Neutrophil (primary cell): ENCODE measurements around the gene AMDHD2.
A peak's percentile ranks its signal among the peaks of the same experiment; 100 is the strongest.

Experiments
- H3K27ac ChIP-seq: fragments of 200-600 bp; sonication (generic); 2 replicates; pipeline ENCODE4 v1.5.1; 2016; ENCODE audit warnings: mild to moderate bottlenecking, moderate library complexity
- H3K27me3 ChIP-seq: fragments of 200-600 bp; sonication (generic); 2 replicates; pipeline ENCODE4 v1.6.0; 2016; ENCODE audit warnings: mild to moderate bottlenecking
- H3K36me3 ChIP-seq: fragments of 200-600 bp; sonication (generic); 2 replicates; pipeline ENCODE4 v1.5.1; 2017
- H3K4me1 ChIP-seq, 2 experiments: fragments of 200-600 bp in 1 of 2; sonication (generic) in 1 of 2; 1 replicate in 1 of 2; 2 replicates in 1 of 2; pipeline versions ENCODE4 v1.5.1 to v1.6.1; 2013 to 2016; ENCODE audit warnings: low read depth in 1 of 2, low read length in 1 of 2, mild to moderate bottlenecking in 1 of 2, moderate library complexity in 1 of 2; ENCODE audit not compliant: control insufficient read depth in 1 of 2, insufficient read depth in 1 of 2
- H3K4me3 ChIP-seq, 2 experiments: fragments of 200-600 bp in 1 of 2; sonication (generic) in 1 of 2; 1 replicate in 1 of 2; 2 replicates in 1 of 2; pipeline ENCODE4 v1.5.1; 2013 to 2016; ENCODE audit warnings: low read depth in 1 of 2, low read length in 1 of 2, mild to moderate bottlenecking in 1 of 2, moderate library complexity in 1 of 2
- H3K9me3 ChIP-seq: fragments of 200-600 bp; sonication (generic); 2 replicates; pipeline ENCODE4 v1.5.1; 2016
- TF ChIP-seq, protein P1 (sequence below): fragments of 200-600 bp; sonication (generic); IDR thresholded peaks from 2 replicates; pipeline ENCODE4 v1.5.1; 2016; ENCODE audit warnings: antibody characterized with exemption

The AMDHD2 gene

DNA sequence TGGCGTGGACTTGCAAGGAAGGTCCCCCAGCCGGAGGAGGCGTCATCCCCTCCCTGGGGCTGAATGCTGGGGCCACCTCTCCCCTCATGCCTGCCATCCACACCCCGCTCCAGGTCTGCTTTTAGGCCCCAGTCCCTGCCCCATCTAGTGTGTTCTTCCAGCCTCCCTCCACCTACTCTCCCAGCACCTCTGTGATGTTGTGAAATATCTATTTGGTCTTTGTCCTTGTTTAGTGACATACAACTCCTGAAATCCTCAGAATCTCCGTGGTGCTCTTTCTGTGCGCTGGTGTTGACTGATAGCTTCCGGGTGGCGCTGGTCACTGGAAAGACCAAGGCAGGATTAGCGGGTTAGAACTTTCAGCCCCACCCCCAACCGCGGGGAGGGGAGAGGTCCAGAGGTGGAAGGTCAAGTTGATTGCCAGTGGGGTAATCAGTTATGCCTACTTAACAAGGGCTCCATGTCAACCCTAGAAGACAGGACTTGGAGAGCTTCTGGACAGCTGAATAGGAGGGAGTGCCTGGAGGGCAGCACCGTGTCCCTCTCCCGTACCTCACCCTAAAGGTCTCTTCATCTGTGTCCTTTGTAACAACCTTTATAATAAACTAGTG lies 35.2 kb upstream of the AMDHD2 start:
- no peak overlapping the region for H3K4me3 ChIP-seq
- TF ChIP-seq, protein P1, sequence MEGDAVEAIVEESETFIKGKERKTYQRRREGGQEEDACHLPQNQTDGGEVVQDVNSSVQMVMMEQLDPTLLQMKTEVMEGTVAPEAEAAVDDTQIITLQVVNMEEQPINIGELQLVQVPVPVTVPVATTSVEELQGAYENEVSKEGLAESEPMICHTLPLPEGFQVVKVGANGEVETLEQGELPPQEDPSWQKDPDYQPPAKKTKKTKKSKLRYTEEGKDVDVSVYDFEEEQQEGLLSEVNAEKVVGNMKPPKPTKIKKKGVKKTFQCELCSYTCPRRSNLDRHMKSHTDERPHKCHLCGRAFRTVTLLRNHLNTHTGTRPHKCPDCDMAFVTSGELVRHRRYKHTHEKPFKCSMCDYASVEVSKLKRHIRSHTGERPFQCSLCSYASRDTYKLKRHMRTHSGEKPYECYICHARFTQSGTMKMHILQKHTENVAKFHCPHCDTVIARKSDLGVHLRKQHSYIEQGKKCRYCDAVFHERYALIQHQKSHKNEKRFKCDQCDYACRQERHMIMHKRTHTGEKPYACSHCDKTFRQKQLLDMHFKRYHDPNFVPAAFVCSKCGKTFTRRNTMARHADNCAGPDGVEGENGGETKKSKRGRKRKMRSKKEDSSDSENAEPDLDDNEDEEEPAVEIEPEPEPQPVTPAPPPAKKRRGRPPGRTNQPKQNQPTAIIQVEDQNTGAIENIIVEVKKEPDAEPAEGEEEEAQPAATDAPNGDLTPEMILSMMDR: no peak
- no peaks in the 10 kb centered on the region for H3K36me3 ChIP-seq
- no peaks in the 10 kb centered on the region for H3K9me3 ChIP-seq
- no peak overlapping the region for H3K27ac ChIP-seq
- H3K4me1 ChIP-seq: peaks cover 16 to 21% of the 10 kb centered on the region in 2 experiments
- peaks cover 14% of the 10 kb centered on the region for H3K27me3 ChIP-seq

DNA sequence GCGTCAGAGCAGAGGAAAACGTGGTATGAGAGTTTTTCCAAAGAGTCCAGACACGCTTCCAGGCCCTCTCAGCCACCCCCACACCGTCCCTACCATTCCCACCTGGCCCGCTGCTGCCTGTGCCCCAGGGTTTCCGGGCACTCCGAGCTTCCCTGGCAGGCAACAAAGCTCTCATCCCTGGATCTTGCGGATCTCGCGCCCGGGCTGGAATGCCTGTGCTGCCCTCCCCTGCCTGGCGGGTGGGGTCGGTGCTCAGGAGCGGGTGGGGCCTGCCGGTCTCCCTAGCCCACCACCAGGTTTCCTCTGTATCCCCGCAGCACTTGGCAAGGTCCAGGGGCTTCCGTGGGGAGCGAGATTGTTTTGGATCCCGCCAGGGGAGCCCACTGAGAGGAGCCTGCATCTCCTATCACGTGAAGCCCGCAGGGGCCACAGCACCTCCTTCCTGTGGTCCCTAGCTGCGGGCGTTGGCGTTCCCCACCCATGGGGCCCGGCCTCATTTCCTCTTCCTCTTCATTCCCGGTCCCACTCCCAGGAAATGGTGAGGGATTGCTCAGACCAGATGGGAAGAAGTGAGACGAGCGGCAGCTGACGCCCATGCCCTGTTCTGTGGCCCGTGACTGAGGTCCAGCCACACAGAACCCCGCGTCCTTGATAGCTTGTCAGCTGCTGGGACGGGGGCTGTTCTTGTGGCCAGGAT lies 34.2 kb upstream of the AMDHD2 start:
- no peak overlapping the region for H3K4me3 ChIP-seq
- peaks cover 16 to 21% of the 10 kb centered on the region in 2 experiments for H3K4me1 ChIP-seq
- TF ChIP-seq, protein P1: no peak
- H3K36me3 ChIP-seq: no peaks in the 10 kb centered on the region
- no peak overlapping the region for H3K27ac ChIP-seq
- H3K27me3 ChIP-seq: peaks cover 14% of the 10 kb centered on the region
- H3K9me3 ChIP-seq: no peaks in the 10 kb centered on the region

GRCh38 chr16:2486645-2487516 lies 33.3 kb upstream of the AMDHD2 start:
- Histone ChIP-seq H3K36me3 (no peaks in the 10 kb centered on the region), H3K27me3 (peaks cover 14% of the 10 kb centered on the region), H3K4me1 (peaks cover 16 to 21% of the 10 kb centered on the region in 2 experiments), H3K27ac (peak overlapping the region; percentile 20), H3K9me3 (no peaks in the 10 kb centered on the region), H3K4me3 (no peak overlapping the region)
- TF ChIP-seq, protein P1: no peak

GRCh38 chr16:2487517-2487842 lies 32.7 kb upstream of the AMDHD2 start:
- H3K4me1 ChIP-seq: peaks cover 16 to 21% of the 10 kb centered on the region in 2 experiments
- peak overlapping the region; percentile 20 for H3K27ac ChIP-seq
- H3K9me3 ChIP-seq: no peaks in the 10 kb centered on the region
- H3K4me3 ChIP-seq: no peak overlapping the region
- H3K27me3 ChIP-seq: peaks cover 14% of the 10 kb centered on the region
- TF ChIP-seq, protein P1: no peak
- no peaks in the 10 kb centered on the region for H3K36me3 ChIP-seq

GRCh38 chr16:2487903-2488531 lies 32.2 kb upstream of the AMDHD2 start:
- TF ChIP-seq, protein P1: no peak
- Histone ChIP-seq H3K9me3 (no peaks in the 10 kb centered on the region), H3K27me3 (peaks cover 14% of the 10 kb centered on the region), H3K4me3 (no peak overlapping the region), H3K27ac (no peak overlapping the region), H3K4me1 (peaks cover 16 to 21% of the 10 kb centered on the region in 2 experiments), H3K36me3 (no peaks in the 10 kb centered on the region)
